Mucosa of descending colon (tissue), 3 donors: ENCODE measurements around the gene KIF5C. TPM values are rescaled to one million over a fixed set of nuclear protein-coding genes. Genes with fewer than 3 reads are reported as not detected.

Experiments
- ATAC-seq: fragments of 200-7000 bp; cut with Tn5 transposase; one replicate; pipeline ENCODE4 v1.9.1; 2020; ENCODE audit warnings: mild to moderate bottlenecking, moderate library complexity
- DNase-seq, 3 donors: peaks; one replicate each; pipeline ENCODE4 v3.0.0-alpha.2; 2020
- H3K36me3 ChIP-seq: fragments of 200-600 bp; one replicate; pipeline ENCODE4 v1.8.0; 2021; ENCODE audit warnings: low read depth, mild to moderate bottlenecking
- H3K4me1 ChIP-seq: fragments of 200-600 bp; one replicate; pipeline ENCODE4 v1.8.0; 2021; ENCODE audit warnings: low read depth, mild to moderate bottlenecking
- H3K4me3 ChIP-seq: fragments of 200-600 bp; one replicate; pipeline ENCODE4 v1.8.0; 2021; ENCODE audit warnings: mild to moderate bottlenecking
- H3K9me3 ChIP-seq: fragments of 200-600 bp; one replicate; pipeline ENCODE4 v1.8.0; 2021; ENCODE audit warnings: mild to moderate bottlenecking
- CTCF ChIP-seq: fragments of 200-600 bp; IDR thresholded peaks from one replicate; pipeline ENCODE4 v1.8.0; 2022; ENCODE audit warnings: antibody characterized with exemption, mild to moderate bottlenecking
- intact Hi-C, 2 donors: fragments of 100-400 bp; cut with DNase I in 1 of 2; cut with micrococcal nuclease in 1 of 2; formaldehyde crosslinking; loops; one replicate each; pipeline versions ENCODE4 v1.11.0 to v1.11.1; 2022; cut with DNase I, micrococcal nuclease
- total RNA-seq, 3 donors: library from RNA; stranded (reverse); fragmentation: NEBNext Ultra II Directional in 2 of 3; extraction: Animal tissue kit (Norgen Biotek cat#: 25700) in 2 of 3; gene quantifications; one replicate each; pipeline versions ENCODE4 v1.2.1 to v1.2.4, GENCODE V29; 2021 to 2023
- donor health status: DM: no; HTN: no; CAD: no; lungs with moderate emphysema.
- donor health status: DM: no; HTN: no; CAD: no.
- donor health status: DM: no; HTN: yes; CAD: no.

The KIF5C gene
- total RNA-seq, 3 donors from 2014 or later = 1.5 to 11.0 (median 2.5) TPM

GRCh38 chr2:149037851-149038250 is 162.8 kb downstream of the KIF5C start:
- Histone ChIP-seq H3K4me3 (no peak overlapping the region), H3K36me3 (no peaks in the 10 kb centered on the region), H3K4me1 (peaks cover 4% of the 10 kb centered on the region), H3K9me3 (no peaks in the 10 kb centered on the region)
- ATAC-seq (peak; percentile 68), DNase-seq (no peak)
- TF ChIP-seq CTCF = no peak
- intact Hi-C loops = no loop called here

- ATAC-seq = peak; percentile 91
- H3K9me3 ChIP-seq = no peaks in the 10 kb centered on the region
- H3K4me3 ChIP-seq = peak within 1 kb of the TSS; percentile 11
- peaks cover 4% of the 10 kb centered on the region for H3K4me1 ChIP-seq
- intact Hi-C loops = no loop called here
- no peaks in the 10 kb centered on the region for H3K36me3 ChIP-seq
- peak; percentile 66 to 79 (median 67) for DNase-seq
- TF ChIP-seq CTCF = no peak
These were observed 163.6 kb downstream of the KIF5C start, which contains the start of gene LYPD6B for GRCh38 chr2:149038442-149039212. Gene LYPD6B, plus strand, starts transcription at chr2:149038699. Its CDS starts 92,250 bp downstream, at chr2:149130949.

GRCh38 chr2:149039213-149039724 is 164.2 kb downstream of the KIF5C start:
- Histone ChIP-seq H3K9me3 (no peaks in the 10 kb centered on the region), H3K4me1 (peaks cover 4% of the 10 kb centered on the region), H3K36me3 (no peaks in the 10 kb centered on the region), H3K4me3 (no peak overlapping the region)
- TF ChIP-seq CTCF = no peak
- ATAC-seq = no peak
- no peak for DNase-seq
- intact Hi-C loops = no loop called here

- no peak for ATAC-seq
- intact Hi-C loops = no loop called here
These were observed 165.4 kb downstream of the KIF5C start for GRCh38 chr2:149040451-149040850.

GRCh38 chr2:149041482-149041881 is 166.5 kb downstream of the KIF5C start:
- Histone ChIP-seq H3K9me3 (no peaks in the 10 kb centered on the region), H3K4me1 (peaks cover 4% of the 10 kb centered on the region), H3K4me3 (no peak overlapping the region), H3K36me3 (no peaks in the 10 kb centered on the region)
- intact Hi-C loops = no loop called here
- ATAC-seq = no peak
- TF ChIP-seq CTCF = no peak
- DNase-seq = no peak

More at GRCh38 chr2:149040451-149040850, 165.4 kb downstream of the KIF5C start:
- H3K36me3 ChIP-seq = no peaks in the 10 kb centered on the region
- H3K9me3 ChIP-seq = no peaks in the 10 kb centered on the region
- no peak for TF ChIP-seq CTCF
- DNase-seq = peak in 2 of 3 donors; percentile 57 to 67
- H3K4me1 ChIP-seq = peaks cover 4% of the 10 kb centered on the region
- H3K4me3 ChIP-seq = no peak overlapping the region
